Endothelial cell of hepatic sinusoid (primary cell): ENCODE measurements around the gene SOBP.

Source experiments
- in situ Hi-C: cut with HindIII; loops from 2 replicates; pipeline ENCODE4 v1.10.0; 2017; ENCODE audit warnings: low sequenced_read_pairs

Gene SOBP

GRCh38 chr6:107703606-107704005, 213.7 kb downstream of the SOBP start:
- in situ Hi-C loops, result no loop called here

GRCh38 chr6:107704347-107705013, 214.6 kb downstream of the SOBP start:
- in situ Hi-C loops, result loop anchor here (5.0 kb wide), 1 partner anchor 68 kb away; no protein-coding TSS in a partner anchor

- in situ Hi-C loops, result loop anchor here (5.0 kb wide), 1 partner anchor 66 kb away; no protein-coding TSS in a partner anchor
Observed at GRCh38 chr6:107706516-107707115, 216.7 kb downstream of the SOBP start.

GRCh38 chr6:107707346-107708275, 217.7 kb downstream of the SOBP start:
- in situ Hi-C loops, result loop anchor here (5.0 kb wide), 1 partner anchor 65 kb away; no protein-coding TSS in a partner anchor

- in situ Hi-C loops, result loop anchor here (5.0 kb wide), 1 partner anchor 64 kb away; no protein-coding TSS in a partner anchor
Observed at GRCh38 chr6:107708435-107708834, 218.5 kb downstream of the SOBP start.

GRCh38 chr6:107709341-107709740, 219.4 kb downstream of the SOBP start:
- in situ Hi-C loops, result loop anchor here (5.0 kb wide), 1 partner anchor 63 kb away; no protein-coding TSS in a partner anchor
